H9 (cell line): ENCODE data around the gene TRMT1. TPM values are rescaled to one million over a fixed set of nuclear protein-coding genes. Genes with fewer than 3 reads are reported as not detected.

ENCODE experiments used
- DNase-seq: peaks from one replicate; pipeline ENCODE4 v3.0.0-alpha.2; 2017
- H2AFZ ChIP-seq: one replicate; pipeline ENCODE4 v1.6.1; 2013; ENCODE audit warnings: mild to moderate bottlenecking, low read length, control low read depth, moderate library complexity
- H2AK5ac ChIP-seq: 2 replicates; pipeline ENCODE4 v1.6.1; 2013; ENCODE audit warnings: low read length, control low read depth, mixed read lengths; ENCODE audit not compliant: insufficient read length
- H2BK120ac ChIP-seq: one replicate; pipeline ENCODE4 v1.6.1; 2013; ENCODE audit warnings: low read depth, mild to moderate bottlenecking, low read length, control low read depth, inconsistent platforms; ENCODE audit not compliant: poor library complexity, severe bottlenecking
- H2BK12ac ChIP-seq: 2 replicates; pipeline ENCODE4 v1.6.1; 2013; ENCODE audit warnings: low read length, control low read depth, mixed read lengths, low read depth; ENCODE audit not compliant: insufficient read length
- H2BK15ac ChIP-seq: 2 replicates; pipeline ENCODE4 v1.6.1; 2013; ENCODE audit warnings: low read depth, low read length, control low read depth
- H2BK20ac ChIP-seq: one replicate; pipeline ENCODE4 v1.6.1; 2013; ENCODE audit warnings: low read depth, mild to moderate bottlenecking, low read length, control low read depth, inconsistent platforms; ENCODE audit not compliant: poor library complexity, severe bottlenecking
- H2BK5ac ChIP-seq: 2 replicates; pipeline ENCODE4 v1.6.1; 2013; ENCODE audit warnings: low read length, control low read depth, mixed read lengths; ENCODE audit not compliant: insufficient read length
- H3K14ac ChIP-seq: 2 replicates; pipeline ENCODE4 v1.6.1; 2013; ENCODE audit warnings: low read length, control low read depth; ENCODE audit not compliant: insufficient read depth
- H3K18ac ChIP-seq: 2 replicates; pipeline ENCODE4 v1.6.1; 2013; ENCODE audit warnings: low read depth, mild to moderate bottlenecking, mixed read lengths, low read length, control low read depth; ENCODE audit not compliant: insufficient read length
- H3K23ac ChIP-seq: 2 replicates; pipeline ENCODE4 v1.6.1; 2013; ENCODE audit warnings: low read length, control low read depth, mixed read lengths, low read depth; ENCODE audit not compliant: insufficient read length
- H3K23me2 ChIP-seq: 2 replicates; pipeline ENCODE4 v1.6.1; 2013; ENCODE audit warnings: low read depth, mild to moderate bottlenecking, mixed read lengths, low read length, control low read depth; ENCODE audit not compliant: insufficient read length, poor library complexity, severe bottlenecking
- H3K27ac ChIP-seq: 2 replicates; pipeline ENCODE4 v1.5.1; 2013; ENCODE audit warnings: low read length, control low read depth, mixed read lengths, low read depth; ENCODE audit not compliant: insufficient read length
- H3K27me3 ChIP-seq: 2 replicates; pipeline ENCODE4 v1.6.1; 2013; ENCODE audit warnings: low read length, control low read depth, inconsistent platforms; ENCODE audit not compliant: insufficient read depth
- H3K4ac ChIP-seq: 2 replicates; pipeline ENCODE4 v1.6.1; 2013; ENCODE audit warnings: low read depth, mild to moderate bottlenecking, control low read depth, inconsistent platforms, low read length, moderate library complexity
- H3K4me1 ChIP-seq: 2 replicates; pipeline ENCODE4 v1.6.1; 2013; ENCODE audit warnings: low read length, control low read depth, inconsistent platforms; ENCODE audit not compliant: insufficient read depth
- H3K4me2 ChIP-seq: 2 replicates; pipeline ENCODE4 v1.6.1; 2013; ENCODE audit warnings: low read length, control low read depth, mixed read lengths; ENCODE audit not compliant: insufficient read length, insufficient read depth
- H3K56ac ChIP-seq: 2 replicates; pipeline ENCODE4 v1.6.1; 2013; ENCODE audit warnings: low read depth, mild to moderate bottlenecking, mixed read lengths, low read length, control low read depth; ENCODE audit not compliant: insufficient read length
- H3K79me1 ChIP-seq: 2 replicates; pipeline ENCODE4 v1.6.1; 2013; ENCODE audit warnings: low read depth, mild to moderate bottlenecking, moderate library complexity, low read length, control low read depth, inconsistent platforms; ENCODE audit not compliant: insufficient read depth, poor library complexity, severe bottlenecking
- H3K79me2 ChIP-seq: 2 replicates; pipeline ENCODE4 v1.6.1; 2013; ENCODE audit warnings: low read length, control low read depth, inconsistent platforms; ENCODE audit not compliant: insufficient read depth
- H3K9ac ChIP-seq: 2 replicates; pipeline ENCODE4 v1.6.1; 2013; ENCODE audit warnings: low read length, control low read depth, mixed read lengths; ENCODE audit not compliant: insufficient read length; ENCODE audit errors: extremely low read depth
- H3K9me3 ChIP-seq: one replicate; pipeline ENCODE4 v1.6.1; 2013; ENCODE audit warnings: low read depth, low read length, inconsistent platforms; ENCODE audit not compliant: control insufficient read depth
- H3T11ph ChIP-seq: one replicate; pipeline ENCODE4 v1.6.1; 2013; ENCODE audit warnings: mild to moderate bottlenecking, low read length, control low read depth, inconsistent platforms
- H4K20me1 ChIP-seq: one replicate; pipeline ENCODE4 v1.6.1; 2013; ENCODE audit not compliant: control insufficient read depth, insufficient read length, insufficient read depth
- H4K5ac ChIP-seq: 2 replicates; pipeline ENCODE4 v1.6.1; 2013; ENCODE audit warnings: low read depth, mild to moderate bottlenecking, mixed read lengths, low read length, control low read depth; ENCODE audit not compliant: insufficient read length
- H4K8ac ChIP-seq: replicated peaks from 2 replicates; pipeline ENCODE4 v1.6.1; 2013; ENCODE audit warnings: low read length, control low read depth, mixed read lengths, low read depth; ENCODE audit not compliant: insufficient read length
- H4K91ac ChIP-seq: 2 replicates; pipeline ENCODE4 v1.6.1; 2013; ENCODE audit warnings: low read depth, mild to moderate bottlenecking, moderate library complexity, mixed read lengths, low read length, control low read depth; ENCODE audit not compliant: insufficient read length
- H3K27ac Mint-ChIP-seq, 3 experiments: 2 replicates in 2 of 3; 3 replicates in 1 of 3; pipeline ENCODE4 v1.8.0; 2020 to 2021; ENCODE audit warnings: mixed read lengths in 3 of 3, mild to moderate bottlenecking in 1 of 3, moderate library complexity in 1 of 3
- H3K27me3 Mint-ChIP-seq: 2 replicates; pipeline ENCODE4 v1.8.0; 2021; ENCODE audit warnings: low read depth, mild to moderate bottlenecking, moderate library complexity, mixed read lengths
- H3K36me3 Mint-ChIP-seq, 3 experiments: 2 replicates in 2 of 3; 3 replicates in 1 of 3; pipeline ENCODE4 v1.8.0; 2020 to 2021; ENCODE audit warnings: low read depth in 3 of 3, mixed read lengths in 3 of 3; ENCODE audit not compliant: insufficient read depth in 1 of 3
- H3K4me1 Mint-ChIP-seq, 2 experiments: 2 replicates each; pipeline ENCODE4 v1.8.0; 2020; ENCODE audit warnings: mixed read lengths in 2 of 2
- H3K4me3 Mint-ChIP-seq, 2 experiments: 2 replicates in 1 of 2; 3 replicates in 1 of 2; pipeline ENCODE4 v1.8.0; 2020 to 2021; ENCODE audit warnings: mild to moderate bottlenecking in 2 of 2, mixed read lengths in 2 of 2, moderate library complexity in 1 of 2
- H3K9me3 Mint-ChIP-seq, 2 experiments: 2 replicates in 1 of 2; 3 replicates in 1 of 2; pipeline ENCODE4 v1.8.0; 2020; ENCODE audit warnings: mild to moderate bottlenecking in 2 of 2, mixed read lengths in 2 of 2, moderate library complexity in 1 of 2
- WGBS: extraction: QIAGEN DNeasy Blood & Tissue Kit; methylation state at CpG from one replicate; pipeline ENCODE4 v1.1.7; 2013; ENCODE audit warnings: missing lambda C conversion rate, low lambda C conversion rate, mixed read lengths; ENCODE audit not compliant: insufficient read length; ENCODE audit errors: extremely low coverage; 5-methylcytosine and 5-hydroxymethylcytosine counted together
- total RNA-seq: library from RNA; stranded (reverse); gene quantifications from 2 replicates; pipeline ENCODE4 v1.2.1, GENCODE V29; 2021
- TF ChIP-seq, protein P1 (sequence below): fragments of 200-600 bp; sonication (generic); conservative IDR thresholded peaks from 3 replicates; pipeline ENCODE4 v1.8.0; 2021; ENCODE audit warnings: antibody characterized with exemption, mild to moderate bottlenecking

The TRMT1 gene
- total RNA-seq, 1 experiment from 2014 or later: 95.7 TPM

DNA sequence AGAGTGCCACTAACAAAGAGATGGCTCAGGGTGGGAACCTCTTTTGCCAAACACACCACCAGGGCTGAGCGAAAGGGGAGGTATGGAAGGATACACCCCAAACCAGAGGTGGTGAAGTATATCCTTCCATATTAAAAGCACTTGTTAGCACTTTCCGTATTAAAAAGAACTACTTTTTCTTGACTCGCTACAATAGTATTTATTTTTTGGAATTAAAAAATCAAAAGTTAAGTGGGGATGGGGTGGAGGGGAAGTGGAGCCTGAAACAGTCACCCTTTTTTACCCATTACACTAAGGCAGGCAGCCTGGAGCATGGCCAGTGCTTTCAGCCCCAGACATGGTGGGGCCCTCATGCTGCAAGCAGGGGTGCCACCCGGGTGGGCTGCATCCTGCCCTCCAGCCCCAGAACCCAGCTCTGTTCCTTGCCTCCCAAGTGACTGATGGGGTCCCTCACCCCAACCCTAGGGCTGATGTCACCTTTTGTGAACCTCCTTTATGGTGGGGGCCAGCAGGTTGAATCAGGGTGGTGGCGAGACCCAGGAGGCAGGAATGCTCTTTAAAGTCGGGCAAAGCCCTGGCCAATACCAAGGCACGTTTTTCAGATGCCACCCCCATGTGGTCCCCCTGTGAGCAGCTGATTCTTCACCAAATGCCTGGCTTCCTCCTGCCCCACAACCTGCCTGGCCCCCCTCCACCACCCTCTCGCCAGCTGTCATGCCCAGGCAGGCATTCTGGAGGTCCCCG is 44.9 kb downstream of the TRMT1 start:
- 0 out of 7 replicates have a peak overlapping the region, but pooled peaks of 1 of the 3 experiments have one; percentile 31 for H3K27ac Mint-ChIP-seq
- H4K91ac ChIP-seq: no peak overlapping the region
- no peaks in the 10 kb centered on the region for H3K9me3 ChIP-seq
- no peak for DNase-seq
- H4K5ac ChIP-seq: no peak overlapping the region
- no peaks in the 10 kb centered on the region for H3K79me1 ChIP-seq
- H3K9ac ChIP-seq: no peak overlapping the region
- H3K23me2 ChIP-seq: no peaks in the 10 kb centered on the region
- H2AK5ac ChIP-seq: no peak overlapping the region
- no peak overlapping the region for H3T11ph ChIP-seq
- peaks cover 0 to 24% of the 10 kb centered on the region in 2 experiments; a peak in 2 of 4 replicates for H3K4me1 Mint-ChIP-seq
- H3K23ac ChIP-seq: no peak overlapping the region
- no peak overlapping the region for H3K56ac ChIP-seq
- H2BK20ac ChIP-seq: no peak overlapping the region
- no peak overlapping the region for H2BK5ac ChIP-seq
- H2BK120ac ChIP-seq: no peak overlapping the region
- H3K36me3 Mint-ChIP-seq: peaks cover 0 to 1% (median 0%) of the 10 kb centered on the region in 3 experiments; a peak in 1 of 7 replicates
- H3K18ac ChIP-seq: no peak overlapping the region
- H3K14ac ChIP-seq: no peak overlapping the region
- H3K9me3 Mint-ChIP-seq: no peaks in the 10 kb centered on the region
- no peak overlapping the region for H2AFZ ChIP-seq
- no CpG with 5 or more reads among the region's 9 CpGs for WGBS
- H3K27me3 ChIP-seq: no peaks in the 10 kb centered on the region; the same call in 1 of the 2 replicates
- no peaks in the 10 kb centered on the region for H4K20me1 ChIP-seq
- no peak overlapping the region for H3K4me3 Mint-ChIP-seq
- no peak overlapping the region for H3K27ac ChIP-seq
- H4K8ac ChIP-seq: no peak overlapping the region
- no peak overlapping the region for H2BK12ac ChIP-seq
- H3K79me2 ChIP-seq: no peaks in the 10 kb centered on the region
- no peak overlapping the region for H3K4ac ChIP-seq
- peaks cover 75% of the 10 kb centered on the region for H3K27me3 Mint-ChIP-seq
- no peaks in the 10 kb centered on the region for H3K4me1 ChIP-seq
- H2BK15ac ChIP-seq: no peak overlapping the region
- no peak overlapping the region for H3K4me2 ChIP-seq
- TF ChIP-seq, protein P1, sequence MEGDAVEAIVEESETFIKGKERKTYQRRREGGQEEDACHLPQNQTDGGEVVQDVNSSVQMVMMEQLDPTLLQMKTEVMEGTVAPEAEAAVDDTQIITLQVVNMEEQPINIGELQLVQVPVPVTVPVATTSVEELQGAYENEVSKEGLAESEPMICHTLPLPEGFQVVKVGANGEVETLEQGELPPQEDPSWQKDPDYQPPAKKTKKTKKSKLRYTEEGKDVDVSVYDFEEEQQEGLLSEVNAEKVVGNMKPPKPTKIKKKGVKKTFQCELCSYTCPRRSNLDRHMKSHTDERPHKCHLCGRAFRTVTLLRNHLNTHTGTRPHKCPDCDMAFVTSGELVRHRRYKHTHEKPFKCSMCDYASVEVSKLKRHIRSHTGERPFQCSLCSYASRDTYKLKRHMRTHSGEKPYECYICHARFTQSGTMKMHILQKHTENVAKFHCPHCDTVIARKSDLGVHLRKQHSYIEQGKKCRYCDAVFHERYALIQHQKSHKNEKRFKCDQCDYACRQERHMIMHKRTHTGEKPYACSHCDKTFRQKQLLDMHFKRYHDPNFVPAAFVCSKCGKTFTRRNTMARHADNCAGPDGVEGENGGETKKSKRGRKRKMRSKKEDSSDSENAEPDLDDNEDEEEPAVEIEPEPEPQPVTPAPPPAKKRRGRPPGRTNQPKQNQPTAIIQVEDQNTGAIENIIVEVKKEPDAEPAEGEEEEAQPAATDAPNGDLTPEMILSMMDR: no peak
